LoVo (cell line): ENCODE results near the gene FARS2.

ENCODE experiments used
- DNase-seq: peaks from one replicate; pipeline ENCODE4 v3.0.0-alpha.2; 2016; ENCODE audit warnings: low spot score

FARS2 gene

DNA sequence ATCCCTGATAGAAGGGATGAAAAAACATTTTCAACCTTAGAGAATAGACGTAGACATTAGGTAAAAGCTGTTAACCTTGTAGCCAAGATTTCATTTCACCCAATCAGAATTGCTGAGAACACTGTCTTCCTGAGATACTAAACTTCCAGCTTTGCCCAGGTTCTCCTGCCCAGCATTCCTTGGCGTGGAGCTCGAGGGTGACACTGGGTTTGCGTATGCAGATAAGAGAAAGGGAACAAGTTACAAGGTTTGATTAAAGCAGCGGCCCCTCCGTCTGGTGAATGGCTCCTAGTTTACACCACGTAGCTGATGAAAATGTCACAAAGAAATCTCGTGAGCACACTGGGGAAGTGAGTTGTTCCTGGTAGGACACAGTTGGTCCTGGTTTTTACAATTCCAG lies 247.8 kb downstream of the FARS2 start:
- DNase-seq = no peak

- DNase-seq = no peak
Measured at GRCh38 chr6:5510331-5511133, 249.2 kb downstream of the FARS2 start.

GRCh38 chr6:5511954-5512353 lies 250.6 kb downstream of the FARS2 start:
- DNase-seq = no peak

- DNase-seq = no peak
Measured at GRCh38 chr6:5512422-5512821, 251.1 kb downstream of the FARS2 start.

DNA sequence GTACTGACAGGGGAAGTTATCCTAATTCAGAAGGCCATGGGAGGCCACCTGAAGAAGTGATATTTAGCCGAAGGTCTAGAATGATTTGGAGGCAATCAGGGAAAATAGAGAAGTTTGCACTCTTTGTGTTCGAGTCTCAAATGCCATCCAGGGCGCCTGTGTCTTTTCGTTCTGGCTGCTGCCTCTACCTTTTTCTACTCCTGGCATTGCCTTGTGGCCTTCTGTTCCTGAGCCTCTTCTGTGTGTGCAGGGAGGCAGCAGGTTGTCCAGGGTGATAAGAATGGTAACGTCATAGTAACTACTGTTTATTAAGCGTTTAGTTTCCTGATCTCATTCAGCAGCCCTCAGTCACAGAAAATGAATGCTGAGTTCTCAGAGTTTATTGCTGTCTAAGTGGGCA lies 252.1 kb downstream of the FARS2 start:
- no peak for DNase-seq

GRCh38 chr6:5514353-5514752 lies 253.0 kb downstream of the FARS2 start:
- no peak for DNase-seq

DNA sequence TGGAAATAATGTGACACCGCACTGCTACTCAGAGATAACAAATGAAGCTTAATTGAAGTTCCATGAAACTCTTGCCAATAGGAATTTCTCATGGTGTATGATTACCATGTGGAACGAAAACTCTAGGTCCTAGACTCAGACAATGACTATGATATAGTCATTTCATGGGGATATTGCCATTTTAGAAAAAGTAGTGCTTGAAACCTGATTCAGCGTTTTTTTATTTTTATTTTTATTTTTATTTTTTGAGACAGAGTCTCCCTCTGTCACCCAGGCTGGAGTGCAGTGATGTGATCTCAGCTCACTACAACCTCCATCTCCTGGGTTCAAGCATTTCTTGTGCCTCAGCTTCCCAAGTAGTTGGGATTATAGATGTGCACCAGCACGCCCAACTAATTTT lies 253.9 kb downstream of the FARS2 start:
- DNase-seq = no peak

GRCh38 chr6:5516036-5516435 lies 254.7 kb downstream of the FARS2 start:
- no peak for DNase-seq

- no peak for DNase-seq
Measured at GRCh38 chr6:5517796-5518195, 256.5 kb downstream of the FARS2 start.

GRCh38 chr6:5518936-5519491 lies 257.7 kb downstream of the FARS2 start:
- no peak for DNase-seq

DNA sequence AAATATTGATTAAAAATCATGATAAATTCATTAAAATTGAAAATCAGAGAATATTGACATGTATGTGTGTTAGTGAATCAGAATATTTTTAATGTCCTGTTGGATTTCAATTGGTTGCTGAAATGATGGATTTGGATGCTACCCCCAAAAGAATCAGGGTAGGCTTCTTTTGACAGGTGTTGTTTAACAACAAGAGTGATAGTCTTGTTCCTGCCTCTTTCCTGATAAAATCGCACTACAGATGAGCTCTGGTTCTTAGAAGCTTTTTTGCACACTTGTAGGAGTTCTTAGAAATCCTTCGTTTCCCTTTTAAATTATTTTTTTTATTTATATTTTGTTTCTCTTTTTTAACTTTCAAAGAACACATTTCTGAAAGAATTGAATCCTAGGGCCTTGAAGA lies 259.5 kb downstream of the FARS2 start:
- no peak for DNase-seq

DNA sequence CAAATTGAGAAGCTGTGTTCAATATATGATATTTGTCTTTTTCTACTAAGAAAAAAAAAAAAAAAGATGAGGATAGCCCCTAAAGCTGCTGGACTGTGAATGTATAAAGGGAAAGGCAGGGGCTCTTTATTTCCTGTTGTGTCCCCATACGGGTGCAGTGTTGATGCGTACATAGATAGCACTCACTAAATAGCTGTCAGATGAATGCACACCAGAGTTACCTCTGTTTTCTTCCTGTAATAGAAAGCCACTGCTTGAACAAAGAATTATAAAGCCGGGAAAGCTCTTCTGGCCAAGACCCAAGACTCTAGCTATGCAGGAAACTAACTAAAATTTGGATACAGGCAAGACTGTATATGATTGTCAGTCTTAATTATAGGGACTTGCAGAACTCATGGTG lies 260.0 kb downstream of the FARS2 start:
- DNase-seq = no peak

DNA sequence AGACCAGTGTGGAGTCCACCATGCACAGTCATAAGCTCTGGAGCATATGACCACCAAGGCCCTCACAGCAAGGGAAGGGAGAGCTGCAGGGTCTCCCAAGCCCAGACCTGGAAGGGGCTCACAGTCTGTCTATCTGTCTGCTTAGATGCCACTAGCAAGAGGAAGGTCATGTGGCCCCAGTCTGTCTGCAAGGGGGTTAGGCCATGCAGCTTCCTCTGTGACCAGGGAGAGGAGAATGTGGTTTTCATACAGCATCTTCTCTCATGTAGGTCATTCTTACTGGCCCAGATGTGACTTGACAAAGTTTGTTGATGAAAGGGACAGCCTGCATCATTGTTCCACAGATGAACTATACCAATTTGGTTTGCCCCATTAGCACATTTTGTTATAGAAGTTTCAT lies 260.8 kb downstream of the FARS2 start:
- no peak for DNase-seq

- DNase-seq = no peak
Measured at GRCh38 chr6:5524110-5524509, 262.8 kb downstream of the FARS2 start.

GRCh38 chr6:5525209-5525608 lies 263.9 kb downstream of the FARS2 start:
- no peak for DNase-seq

DNA sequence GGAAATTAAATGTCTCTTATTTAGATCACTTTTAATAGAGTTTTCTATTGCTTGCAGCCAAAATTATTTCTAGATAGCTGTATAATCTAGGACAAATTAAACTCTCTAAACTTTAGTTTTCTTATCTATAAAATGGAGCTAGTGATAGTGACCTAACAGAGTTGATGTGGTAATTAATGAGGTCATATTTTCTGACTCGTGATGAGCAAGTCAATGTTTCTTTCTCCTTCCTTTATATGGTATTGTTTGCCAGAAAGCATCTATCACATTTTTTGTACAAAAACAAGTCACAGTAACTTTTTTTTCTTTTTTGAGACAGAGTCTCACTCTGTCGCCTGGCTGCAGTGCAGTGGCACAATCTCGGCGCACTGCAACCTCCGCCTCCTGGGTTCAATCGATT lies 267.7 kb downstream of the FARS2 start:
- no peak for DNase-seq

DNA sequence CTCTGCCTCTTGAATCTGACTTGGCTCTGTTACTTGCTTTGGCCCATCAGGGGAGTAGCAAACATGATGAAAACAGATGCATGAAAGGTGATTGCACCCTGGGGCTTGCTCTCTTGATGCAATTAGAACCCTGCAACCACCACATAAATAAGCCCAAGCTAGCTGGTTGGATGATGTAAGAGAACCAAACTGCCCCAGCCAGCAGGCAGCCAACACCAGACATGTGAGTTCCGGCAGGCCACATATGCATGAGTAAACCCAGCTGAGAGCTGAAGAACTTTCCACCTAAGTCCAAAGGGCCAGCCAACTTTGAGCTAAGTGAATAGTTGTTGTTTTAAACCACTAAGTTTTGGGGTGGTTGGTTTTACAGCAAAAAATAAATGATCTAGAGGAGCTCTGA lies 268.4 kb downstream of the FARS2 start:
- no peak for DNase-seq

GRCh38 chr6:5531161-5531560 lies 269.8 kb downstream of the FARS2 start:
- DNase-seq = no peak

DNA sequence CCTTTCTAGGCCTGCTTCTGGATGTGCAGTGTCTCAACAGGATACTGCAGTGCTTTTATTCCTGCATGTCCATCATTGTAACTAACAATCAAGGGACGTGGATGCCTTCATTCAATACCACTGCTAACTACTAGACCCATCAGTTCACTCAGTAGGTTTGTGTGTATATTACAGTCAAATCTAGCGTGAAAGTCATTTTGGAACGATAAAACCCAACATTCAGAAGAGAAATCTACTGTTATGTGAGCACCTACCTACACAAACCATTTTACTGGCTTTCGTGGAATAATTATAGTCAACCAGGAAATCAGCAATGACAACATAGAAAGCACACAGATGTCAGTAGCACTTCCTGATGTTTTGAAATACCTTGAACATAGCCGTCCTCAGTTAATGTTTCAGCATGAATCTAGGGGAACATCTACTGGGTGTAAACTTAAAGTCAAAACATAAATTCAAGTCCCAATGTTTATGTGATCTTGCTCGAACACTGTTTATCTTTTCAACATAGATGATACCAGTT lies 270.6 kb downstream of the FARS2 start:
- no peak for DNase-seq

DNA sequence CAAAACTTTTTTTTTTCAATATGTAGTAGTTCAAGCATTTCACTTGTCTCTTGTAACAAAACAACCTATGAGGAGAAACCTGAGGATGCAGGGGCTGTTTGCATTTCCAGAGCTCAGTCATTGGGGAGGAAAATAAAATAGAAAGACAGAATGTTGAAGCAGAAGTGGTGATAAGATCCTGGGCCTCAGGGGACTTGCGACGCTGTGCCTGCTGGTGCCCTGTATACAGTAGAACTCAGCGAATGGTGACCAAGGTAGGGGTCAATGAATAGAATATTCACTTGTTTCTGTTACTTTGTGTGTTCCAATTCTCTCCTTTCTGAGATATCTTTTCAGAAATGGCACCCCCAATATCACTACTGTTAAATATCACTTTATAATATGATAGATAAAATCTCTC lies 271.6 kb downstream of the FARS2 start:
- DNase-seq = no peak

GRCh38 chr6:5534643-5535042 lies 273.3 kb downstream of the FARS2 start:
- no peak for DNase-seq

GRCh38 chr6:5536644-5537043 lies 275.3 kb downstream of the FARS2 start:
- no peak for DNase-seq

DNA sequence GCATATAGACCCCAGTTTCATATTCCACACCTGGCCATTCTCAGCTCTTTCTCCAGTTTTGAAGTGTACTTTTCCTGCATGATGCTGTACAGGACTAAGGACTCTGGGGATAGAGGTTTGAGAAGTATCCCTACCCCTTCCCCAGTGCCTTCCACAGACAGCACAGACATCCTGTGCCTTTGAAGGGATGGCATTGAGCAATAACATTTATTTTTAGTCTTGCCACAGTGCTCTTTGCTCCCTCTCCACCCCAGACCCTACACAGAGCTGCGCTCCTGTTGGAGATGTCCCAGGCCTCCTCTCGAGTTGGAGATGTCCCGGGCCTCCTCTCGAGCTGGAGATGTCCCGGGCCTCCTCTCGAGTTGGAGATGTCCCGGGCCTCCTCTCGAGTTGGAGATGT lies 275.8 kb downstream of the FARS2 start:
- no peak for DNase-seq

DNA sequence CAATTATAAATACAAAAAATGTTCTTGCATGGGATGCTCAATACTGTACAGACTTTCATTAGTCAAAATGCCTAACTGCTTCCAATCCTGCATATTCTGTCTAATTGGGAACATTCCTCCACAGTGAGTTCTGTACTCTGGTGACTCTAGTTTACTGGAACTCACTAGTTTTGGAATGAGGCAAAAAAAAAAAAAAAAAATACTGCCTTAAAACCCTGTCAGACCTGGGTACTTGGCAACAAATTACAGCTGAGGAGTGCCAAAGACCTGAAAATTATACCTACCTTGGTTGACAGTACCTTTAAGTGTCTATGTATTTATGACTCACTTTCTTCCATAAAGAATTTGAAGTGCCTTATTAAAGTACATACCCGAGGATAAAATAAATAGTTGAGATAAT lies 276.7 kb downstream of the FARS2 start:
- DNase-seq = peak; percentile 2
